ENCODE measurements around the gene DOCK2.

DOCK2 gene

GRCh38 chr5:170105642-170106611, 468.9 kb downstream of the DOCK2 start, which contains the start of gene FOXI1:
FOXI1 (plus strand) TSS chr5:170105897; CDS start chr5:170105958, 61 bp downstream.
- DNase-seq: no peak

- DNase-seq: no peak
Observed at GRCh38 chr5:170107674-170108073, 470.6 kb downstream of the DOCK2 start.

- DNase-seq: no peak
Observed at GRCh38 chr5:170108266-170108785, 471.3 kb downstream of the DOCK2 start.

DNA sequence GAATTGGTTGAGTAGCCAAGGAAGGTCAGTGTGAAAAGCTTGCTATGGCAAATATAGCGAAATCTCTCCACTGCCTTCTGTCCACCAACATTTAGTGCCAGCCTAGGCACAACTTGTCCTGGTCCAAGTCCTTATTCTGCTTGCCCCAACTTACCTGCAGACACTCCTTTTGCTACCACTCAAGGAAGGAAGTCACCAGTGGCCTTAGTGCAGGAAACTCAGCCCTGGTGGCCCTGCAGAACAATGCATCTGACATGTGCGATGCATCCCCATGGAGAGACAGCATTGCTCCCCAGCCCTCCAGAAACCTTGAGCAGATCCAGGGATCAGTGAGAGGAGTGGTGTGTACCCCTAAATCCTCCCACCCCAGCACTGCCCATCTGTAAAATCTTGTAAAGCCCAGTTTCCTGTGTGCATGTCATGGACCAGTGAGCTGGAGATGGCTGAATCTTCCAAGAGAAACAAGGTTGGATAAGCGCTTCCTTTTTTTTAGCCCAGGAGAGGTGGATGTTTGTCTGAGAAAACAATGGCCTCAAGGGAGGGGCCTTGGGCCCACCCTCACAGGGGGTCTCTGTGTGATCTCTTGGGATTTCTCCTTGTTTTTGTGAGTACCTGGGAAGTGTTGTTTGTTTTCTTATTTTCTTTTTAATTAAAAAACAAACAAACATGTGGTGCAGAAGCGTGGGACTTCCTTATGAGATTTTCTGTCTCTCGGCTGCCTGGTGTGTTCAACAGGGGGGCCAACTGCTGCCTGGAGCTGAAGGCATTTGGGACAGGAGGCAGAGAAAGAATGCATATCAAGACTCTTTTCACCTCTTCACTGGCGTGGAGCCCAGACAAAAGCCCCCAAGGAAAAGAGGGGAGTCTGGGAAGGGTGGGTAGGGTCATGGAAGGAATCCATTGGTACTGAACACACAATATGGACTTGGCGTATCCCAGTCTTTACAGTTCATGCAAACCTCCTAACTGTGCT, 472.3 kb downstream of the DOCK2 start:
- no peak for DNase-seq

DNA sequence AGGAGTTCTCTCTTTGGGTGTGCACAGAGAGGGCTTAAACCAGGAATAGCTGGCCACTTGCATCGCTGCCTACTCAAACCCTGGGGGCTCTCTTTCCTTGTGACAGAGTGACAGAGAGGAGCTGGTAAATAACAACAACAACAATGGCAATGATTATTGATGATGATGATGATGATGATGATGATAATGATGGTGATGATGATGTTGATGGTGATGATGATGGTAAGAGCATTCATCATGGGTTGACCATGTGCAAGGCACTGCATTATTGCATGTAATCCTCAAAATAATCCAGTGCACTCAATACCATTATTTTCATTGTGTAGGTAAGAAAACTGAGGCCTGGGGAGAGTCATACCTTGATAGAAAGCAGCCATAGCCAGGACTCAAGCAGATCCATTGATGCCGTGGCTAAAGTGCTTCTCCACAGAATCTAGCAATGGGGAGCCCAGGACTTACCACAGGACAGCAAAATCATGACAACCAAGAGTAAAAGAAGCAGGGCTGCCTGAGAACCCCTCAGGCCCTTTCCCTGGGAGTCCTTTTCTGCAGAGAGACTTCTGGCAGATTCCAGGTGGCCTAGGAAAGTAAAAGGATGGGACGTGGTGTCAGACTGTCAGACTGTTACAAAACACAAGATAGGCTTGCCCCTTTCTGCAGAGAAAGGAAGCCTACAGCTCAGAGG, 473.5 kb downstream of the DOCK2 start:
- DNase-seq: no peak

GRCh38 chr5:170111088-170111785, 474.2 kb downstream of the DOCK2 start:
- no peak for DNase-seq

DNA sequence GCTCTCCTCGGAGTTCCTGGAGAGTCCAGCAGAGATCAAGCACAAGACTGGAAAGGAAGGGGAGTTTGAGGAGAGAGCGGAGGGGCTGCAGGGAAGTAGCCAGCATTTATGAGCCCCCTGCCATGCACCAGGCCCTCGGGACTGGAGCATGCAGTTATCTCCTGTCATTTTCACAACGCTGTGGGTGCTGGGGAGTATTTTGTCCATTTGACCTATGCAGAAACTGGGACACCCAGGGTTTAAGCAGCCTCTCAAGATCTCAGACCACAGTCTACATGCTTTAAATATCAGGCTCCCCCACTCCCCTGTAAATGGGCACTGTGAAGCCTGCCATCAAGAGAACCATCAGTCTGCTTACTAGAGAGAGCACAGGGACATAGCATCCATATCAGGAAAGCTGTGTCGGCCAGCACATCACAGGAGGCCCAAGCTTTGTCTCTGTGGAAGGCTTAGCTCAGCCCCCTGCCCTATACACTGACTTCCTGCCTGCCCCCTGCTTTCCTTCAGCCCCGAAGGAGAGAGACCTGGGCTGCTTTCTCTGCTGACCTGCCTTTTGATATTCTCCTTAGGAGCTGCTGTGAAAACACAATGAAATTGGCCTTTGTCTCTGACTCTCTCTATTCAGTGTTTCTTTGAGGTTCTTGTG, 475.9 kb downstream of the DOCK2 start:
- DNase-seq: no peak

- DNase-seq: no peak
Observed at GRCh38 chr5:170113522-170113900, 476.4 kb downstream of the DOCK2 start.

GRCh38 chr5:170114271-170114670, 477.2 kb downstream of the DOCK2 start:
- no peak for DNase-seq

- DNase-seq: no peak
Observed at GRCh38 chr5:170115925-170116324, 478.9 kb downstream of the DOCK2 start.

GRCh38 chr5:170117736-170118135, 480.7 kb downstream of the DOCK2 start:
- DNase-seq: no peak

DNA sequence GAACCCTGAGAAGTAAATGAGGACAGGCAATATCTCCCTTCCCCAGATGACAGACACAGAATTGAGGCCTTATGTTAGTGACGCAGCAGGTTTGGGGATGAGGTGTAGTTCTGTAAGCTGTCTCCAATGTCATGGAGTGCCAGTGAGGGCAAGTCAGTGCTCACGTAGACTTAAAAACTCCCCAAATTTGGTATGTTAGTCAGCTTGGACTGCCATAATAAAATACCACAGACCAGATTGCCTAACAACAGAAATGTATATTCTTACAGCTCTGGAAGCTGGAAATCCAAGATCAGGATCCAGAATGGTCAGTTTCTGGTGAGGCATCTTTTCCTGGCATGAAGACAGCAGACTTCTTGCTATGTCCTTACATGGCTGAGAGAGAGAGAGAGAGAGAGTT, 483.5 kb downstream of the DOCK2 start:
- DNase-seq: no peak

GRCh38 chr5:170121321-170121720, 484.2 kb downstream of the DOCK2 start:
- DNase-seq: no peak

GRCh38 chr5:170126061-170126460, 489.0 kb downstream of the DOCK2 start:
- DNase-seq: no peak

DNA sequence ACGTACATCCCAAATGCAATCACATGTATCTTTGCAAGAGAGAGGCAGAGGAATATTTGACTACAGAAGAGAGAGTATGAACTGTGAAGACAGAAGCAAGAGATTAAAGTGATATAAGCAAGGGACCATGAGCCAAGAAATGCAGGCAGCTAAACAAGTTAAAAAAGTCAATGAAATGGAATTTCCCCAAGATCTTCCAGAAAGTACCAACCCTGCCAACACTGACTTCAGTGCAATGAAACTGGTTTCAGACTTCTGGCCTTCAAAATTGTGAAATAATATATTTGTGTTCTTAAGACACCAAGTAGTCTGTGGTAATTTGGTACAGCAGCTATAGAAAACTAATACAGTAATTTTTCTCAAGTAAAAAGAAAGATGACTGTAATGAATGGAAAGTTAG, 489.6 kb downstream of the DOCK2 start:
- no peak for DNase-seq

GRCh38 chr5:170131235-170131634, 494.2 kb downstream of the DOCK2 start:
- no peak for DNase-seq

GRCh38 chr5:170132269-170132975, 495.3 kb downstream of the DOCK2 start:
- DNase-seq: no peak
